IMR-90 (cell line): Measurements from ENCODE around the gene CECR2. TPM values are rescaled to one million over a fixed set of nuclear protein-coding genes. Genes with fewer than 3 reads are reported as not detected.

ENCODE experiments used
- ATAC-seq: fragments of 200-7000 bp; cut with Tn5 transposase; 2 replicates; pipeline ENCODE4 v1.9.1; 2020; ENCODE audit warnings: low read depth, mild to moderate bottlenecking, moderate library complexity
- BruUV-seq: library from RNA; stranded (reverse); fragments of 400-500 nt; replicated peaks from 2 replicates; lab custom pipeline; 2021; lab: Mats Ljungman, UMichigan
- CTCF ChIA-PET: fragments of 300-600 bp; formaldehyde crosslinking; extraction: SDS; loops from one replicate; lab custom pipeline; 2021; ENCODE audit warnings: antibody characterized with exemption; lab: Yijun Ruan, JAX
- POLR2A ChIA-PET: fragments of 300-600 bp; sonication (Branson Sonifier 250); formaldehyde crosslinking; loops from one replicate; lab custom pipeline; 2022; ENCODE audit warnings: antibody characterized with exemption; ENCODE audit not compliant: unreplicated experiment; lab: Charles Lee
- DNase-seq: peaks from one replicate; pipeline ENCODE4 v3.0.0; 2013
- H2AFZ ChIP-seq: replicated peaks from 2 replicates; pipeline ENCODE3; 2013; ENCODE audit warnings: low read length, mild to moderate bottlenecking; ENCODE audit not compliant: poor library complexity
- H2AK5ac ChIP-seq: 2 replicates; pipeline ENCODE4 v1.6.1; 2013; ENCODE audit warnings: low read depth, low read length, inconsistent platforms
- H2AK9ac ChIP-seq: replicated peaks from 2 replicates; pipeline ENCODE3; 2013; ENCODE audit warnings: mild to moderate bottlenecking, low read depth, low read length, moderate library complexity; ENCODE audit not compliant: poor library complexity
- H2BK120ac ChIP-seq: 2 replicates; pipeline ENCODE4 v1.6.1; 2013; ENCODE audit warnings: low read depth, low read length, inconsistent platforms
- H2BK15ac ChIP-seq: 3 replicates; pipeline ENCODE4 v1.6.1; 2013; ENCODE audit warnings: low read depth, low read length, inconsistent platforms
- H2BK20ac ChIP-seq: 2 replicates; pipeline ENCODE4 v1.6.1; 2013; ENCODE audit warnings: low read depth, mild to moderate bottlenecking, inconsistent platforms, low read length, moderate library complexity
- H2BK5ac ChIP-seq: 2 replicates; pipeline ENCODE4 v1.6.1; 2013; ENCODE audit warnings: mild to moderate bottlenecking, low read depth, low read length, inconsistent platforms; ENCODE audit not compliant: poor library complexity, severe bottlenecking
- H3K14ac ChIP-seq: replicated peaks from 2 replicates; pipeline ENCODE4 v1.6.1; 2013; ENCODE audit warnings: low read depth, low read length, inconsistent platforms
- H3K18ac ChIP-seq: 2 replicates; pipeline ENCODE4 v1.6.1; 2013; ENCODE audit warnings: low read depth, low read length, control low read depth
- H3K23ac ChIP-seq: 2 replicates; pipeline ENCODE4 v1.6.1; 2013; ENCODE audit warnings: low read depth, low read length, inconsistent platforms
- H3K27ac ChIP-seq: 2 replicates; pipeline ENCODE4 v1.5.1; 2013; ENCODE audit warnings: mild to moderate bottlenecking, control low read depth, low read length; ENCODE audit not compliant: insufficient read depth
- H3K27me3 ChIP-seq: 2 replicates; pipeline ENCODE4 v1.6.1; 2013; ENCODE audit warnings: low read length; ENCODE audit not compliant: control insufficient read depth, insufficient read depth
- H3K36me3 ChIP-seq: 2 replicates; pipeline ENCODE4 v1.6.1; 2013; ENCODE audit warnings: low read length, mixed read lengths; ENCODE audit not compliant: control insufficient read depth, insufficient read depth
- H3K4ac ChIP-seq: 2 replicates; pipeline ENCODE4 v1.6.1; 2013; ENCODE audit warnings: low read depth, low read length, inconsistent platforms
- H3K4me1 ChIP-seq: 2 replicates; pipeline ENCODE4 v1.6.1; 2013; ENCODE audit warnings: low read length, mixed read lengths; ENCODE audit not compliant: control insufficient read depth, insufficient read depth
- H3K4me2 ChIP-seq: 2 replicates; pipeline ENCODE4 v1.6.1; 2013; ENCODE audit warnings: low read depth, mild to moderate bottlenecking, control low read depth, low read length, moderate library complexity
- H3K4me3 ChIP-seq: 2 replicates; pipeline ENCODE4 v1.5.1; 2013; ENCODE audit warnings: low read depth, mild to moderate bottlenecking, control low read depth, low read length, moderate library complexity; ENCODE audit not compliant: insufficient read depth
- H3K56ac ChIP-seq: 2 replicates; pipeline ENCODE4 v1.6.1; 2013; ENCODE audit warnings: low read length, inconsistent platforms; ENCODE audit not compliant: insufficient read depth; ENCODE audit errors: extremely low read depth
- H3K79me1 ChIP-seq, 2 experiments: 2 replicates each; pipeline ENCODE4 v1.6.1; 2013; ENCODE audit warnings: low read length in 2 of 2, inconsistent platforms in 1 of 2, low read depth in 1 of 2
- H3K9ac ChIP-seq: 2 replicates; pipeline ENCODE4 v1.6.1; 2013; ENCODE audit warnings: low read depth, low read length, control low read depth
- H3K9me1 ChIP-seq: 2 replicates; pipeline ENCODE4 v1.6.1; 2013; ENCODE audit warnings: low read length, inconsistent platforms; ENCODE audit not compliant: insufficient read depth
- H3K9me3 ChIP-seq: 2 replicates; pipeline ENCODE4 v1.6.1; 2013; ENCODE audit warnings: low read length; ENCODE audit not compliant: control insufficient read depth, insufficient read depth
- H4K20me1 ChIP-seq: 2 replicates; pipeline ENCODE4 v1.6.1; 2013; ENCODE audit warnings: low read length, inconsistent platforms; ENCODE audit not compliant: insufficient read depth
- H4K5ac ChIP-seq: 2 replicates; pipeline ENCODE4 v1.6.1; 2013; ENCODE audit warnings: mild to moderate bottlenecking, low read depth, low read length, control low read depth
- H4K8ac ChIP-seq, 2 experiments: 2 replicates each; pipeline ENCODE4 v1.6.1; 2013; ENCODE audit warnings: low read depth in 2 of 2, low read length in 2 of 2, control low read depth in 1 of 2, inconsistent platforms in 1 of 2
- H4K91ac ChIP-seq: 2 replicates; pipeline ENCODE4 v1.6.1; 2013; ENCODE audit warnings: low read depth, low read length, inconsistent platforms; ENCODE audit not compliant: insufficient read depth
- FOS ChIP-seq: fragments of 150-350 bp; IDR thresholded peaks from 2 replicates; pipeline ENCODE4 v1.6.1; 2016; ENCODE audit warnings: low read depth, low read length
- MAFK ChIP-seq: IDR thresholded peaks from 2 replicates; pipeline ENCODE4 v1.6.1; 2012; ENCODE audit warnings: low read depth, low read length, improper control_type of control experiment
- MAZ ChIP-seq: IDR thresholded peaks from 2 replicates; pipeline ENCODE4 v1.6.1; 2012; ENCODE audit warnings: low read depth, mild to moderate bottlenecking, low read length, improper control_type of control experiment, moderate library complexity, borderline replicate concordance
- MXI1 ChIP-seq: IDR thresholded peaks from 2 replicates; pipeline ENCODE4 v1.6.1; 2012; ENCODE audit warnings: low read depth, mild to moderate bottlenecking, low read length, moderate library complexity, borderline replicate concordance
- RCOR1 ChIP-seq: IDR thresholded peaks from 2 replicates; pipeline ENCODE4 v1.6.1; 2012; ENCODE audit warnings: mild to moderate bottlenecking, low read length, improper control_type of control experiment; ENCODE audit not compliant: insufficient replicate concordance
- WGBS, 2 experiments: methylation state at CpG; one replicate each; pipeline versions ENCODE4 v1.1.5 to v1.1.7; 2013; ENCODE audit warnings: missing lambda C conversion rate in 2 of 2; ENCODE audit not compliant: insufficient read length in 1 of 2; ENCODE audit errors: extremely low coverage in 2 of 2; 5-methylcytosine and 5-hydroxymethylcytosine counted together
- dilution Hi-C: fragments of 300-500 bp; cut with HindIII; formaldehyde crosslinking; loops from one replicate; pipeline ENCODE4 v1.14.3; 2018; ENCODE audit warnings: low sequenced_read_pairs; ENCODE audit not compliant: unreplicated experiment
- in situ Hi-C: fragments of 300-500 bp; cut with MboI; formaldehyde crosslinking; loops from 3 replicates; pipeline ENCODE4 v1.14.3; 2019; ENCODE audit warnings: low sequenced_read_pairs, inconsistent platforms, mixed read lengths
- intact Hi-C: fragments of 100-400 bp; cut with micrococcal nuclease; formaldehyde crosslinking; loops from 2 replicates; pipeline ENCODE4 v1.10.0; 2022
- polyA plus RNA-seq, 3 experiments: library from polyadenylated mRNA; depleted of rRNA; stranded (reverse); fragments of >200 nt; gene quantifications; 2 replicates each; pipeline ENCODE4 v1.2.3, GENCODE V29; 2012; ENCODE audit warnings: low replicate concordance in 1 of 3
- total RNA-seq: library from RNA; depleted of rRNA; stranded (reverse); fragments of >200 nt; gene quantifications from 2 replicates; pipeline ENCODE4 v1.2.3, GENCODE V29; 2012

Gene CECR2
- total and polyA plus RNA-seq, 2 of the 4 experiments (the other 2 are of a cell fraction) = under 0.01 TPM; not detected in 1

DNA sequence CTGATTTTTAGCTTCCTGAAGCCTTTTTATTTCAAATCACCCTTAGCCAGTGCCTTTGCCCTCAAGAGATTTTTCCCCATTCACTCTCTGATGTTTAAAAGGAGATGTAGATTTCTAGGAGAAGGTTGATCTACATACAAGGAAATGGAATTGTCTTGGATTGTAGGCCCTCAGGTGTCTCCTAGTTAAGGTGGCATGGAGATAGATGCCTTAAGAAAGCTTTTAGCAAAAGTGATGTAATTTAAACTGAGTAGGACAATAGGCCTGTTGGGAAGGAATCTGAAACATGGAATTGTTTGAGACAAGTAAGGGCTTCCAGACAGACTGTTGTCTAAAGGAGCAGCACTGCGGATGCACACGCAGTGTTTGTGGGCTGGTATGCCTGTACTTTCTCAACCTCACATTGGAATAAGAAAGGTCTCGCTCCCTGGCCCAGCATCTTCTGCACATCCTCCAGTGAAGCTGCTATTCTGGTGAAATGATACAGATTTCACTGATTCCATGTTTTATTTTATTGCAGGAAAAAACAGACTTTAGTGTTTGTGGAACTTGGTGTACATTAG is 124.2 kb downstream of the CECR2 start:
- H3K27me3 ChIP-seq = no peaks in the 10 kb centered on the region; the same call in 1 of the 2 replicates
- WGBS, 2 experiments = no CpG with 5 or more reads among the region's 3 CpGs
- no peak for ATAC-seq
- in situ Hi-C loops (no loop called here), dilution Hi-C loops (no loop called here), intact Hi-C loops (no loop called here)
- H3K79me1 ChIP-seq = no peaks in the 10 kb centered on the region
- no peak overlapping the region for H2BK120ac ChIP-seq
- no peaks in the 10 kb centered on the region for H3K9me3 ChIP-seq
- no peak overlapping the region for H3K14ac ChIP-seq
- no peak overlapping the region for H3K56ac ChIP-seq
- H3K4ac ChIP-seq = no peak overlapping the region
- H2AK5ac ChIP-seq = no peak overlapping the region
- no peak overlapping the region for H4K91ac ChIP-seq
- no peak overlapping the region for H2AK9ac ChIP-seq
- no TSS peak for BruUV-seq
- H3K4me2 ChIP-seq = no peak overlapping the region
- CTCF ChIA-PET = interaction anchor here (0.6 to 0.7 kb wide), 2 partner anchors 8 to 452 kb away, joined by 3 read pairs; no protein-coding TSS in a partner anchor
- no peak overlapping the region for H3K4me3 ChIP-seq
- no peak overlapping the region for H3K9ac ChIP-seq
- TF ChIP-seq MXI1 (no peak), MAFK (no peak), RCOR1 (no peak), MAZ (no peak), FOS (no peak)
- no peak overlapping the region for H4K8ac ChIP-seq
- H3K9me1 ChIP-seq = no peaks in the 10 kb centered on the region
- no peak overlapping the region for H3K23ac ChIP-seq
- no peak overlapping the region for H2BK15ac ChIP-seq
- H3K18ac ChIP-seq = no peak overlapping the region
- H2BK20ac ChIP-seq = no peak overlapping the region
- no peaks in the 10 kb centered on the region for H3K4me1 ChIP-seq
- H2AFZ ChIP-seq = no peak overlapping the region
- H3K36me3 ChIP-seq = no peaks in the 10 kb centered on the region
- no peak overlapping the region for H2BK5ac ChIP-seq
- POLR2A ChIA-PET = no interaction called here
- no peak overlapping the region for H4K5ac ChIP-seq
- H3K27ac ChIP-seq = no peak overlapping the region
- DNase-seq = no peak
- H4K20me1 ChIP-seq = no peaks in the 10 kb centered on the region
